K562 (cell line): ENCODE measurements around the gene GNG14.

ENCODE experiments used
- BACH1 ChIP-seq: fragments of 200-800 bp; sonication (Bioruptor generic); IDR thresholded peaks from 2 replicates; pipeline ENCODE4 v1.6.1; 2016; ENCODE audit warnings: missing genetic modification characterization, missing compliant biosample characterization
- EP300 ChIP-seq: IDR thresholded peaks from 2 replicates; pipeline ENCODE4 v1.6.1; 2012; ENCODE audit warnings: low read length, improper control_type of control experiment
- EZH2 ChIP-seq: IDR thresholded peaks from 2 replicates; pipeline ENCODE4 v1.6.1; 2012; ENCODE audit warnings: low read depth, mild to moderate bottlenecking, inconsistent platforms, low read length, borderline replicate concordance
- FOXM1 ChIP-seq, 2 experiments: fragments of 450-650 bp in 1 of 2; sonication (generic) in 1 of 2; formaldehyde crosslinking in 1 of 2; IDR thresholded peaks; 2 replicates each; pipeline versions ENCODE4 v1.6.1 to v1.9.0; 2017 to 2022; ENCODE audit warnings: low read depth in 2 of 2, mild to moderate bottlenecking in 2 of 2, missing genetic modification reagents in 1 of 2, moderate library complexity in 1 of 2
- NCOA1 ChIP-seq: fragments of 450-650 bp; IDR thresholded peaks from 2 replicates; pipeline ENCODE4 v1.6.1; 2016; ENCODE audit warnings: low read depth
- SMARCC2 ChIP-seq: fragments of 450-650 bp; IDR thresholded peaks from 2 replicates; pipeline ENCODE4 v1.6.1; 2017; ENCODE audit warnings: antibody characterized with exemption, moderate library complexity, mild to moderate bottlenecking, low read depth
- SP1 ChIP-seq: sonication (generic); formaldehyde crosslinking; IDR thresholded peaks from 2 replicates; pipeline ENCODE4 v1.8.1; 2022; ENCODE audit warnings: mild to moderate bottlenecking, missing genetic modification reagents
- TAF1 ChIP-seq: IDR thresholded peaks from 2 replicates; pipeline ENCODE4 v1.6.1; 2011; ENCODE audit warnings: mild to moderate bottlenecking, low read length, moderate library complexity; ENCODE audit not compliant: insufficient read depth, control insufficient read depth, severe bottlenecking; ENCODE audit errors: extremely low read depth
- TARDBP ChIP-seq: fragments of 450-650 bp; IDR thresholded peaks from 2 replicates; pipeline ENCODE4 v1.6.1; 2016
- ZNF140 ChIP-seq: fragments of 250-450 bp; sonication (Bioruptor Pico); IDR thresholded peaks from 2 replicates; pipeline ENCODE4 v1.8.0; 2021; ENCODE audit warnings: moderate library complexity, mild to moderate bottlenecking, inconsistent platforms

- TF ChIP-seq EP300: no peak
- TF ChIP-seq SMARCC2: no peak
- TF ChIP-seq EZH2: no peak
- TF ChIP-seq NCOA1: no peak
- TF ChIP-seq ZNF140 (CRISPR knock-in tag): no peak
- TF ChIP-seq FOXM1 (IDR thresholded peaks at IDR 0.05; ENCODE audit: low read depth): no peak
- TF ChIP-seq FOXM1 (CRISPR knock-in tag; IDR thresholded peaks at IDR 0.05; ENCODE audit: low read depth): no peak
- no peak for TF ChIP-seq SP1 (CRISPR knock-in tag)
- TF ChIP-seq TAF1: no peak
- no peak for TF ChIP-seq TARDBP
- TF ChIP-seq BACH1 (tag): no peak
Observed at GRCh38 chr19:12692960-12693359, 5.2 kb downstream of the GNG14 start.
